ENCODE data around the gene KIRREL3. TPM values are rescaled to one million over a fixed set of nuclear protein-coding genes. Genes with fewer than 3 reads are reported as not detected.
"Not testable (repeated sequence)": the region's sequence is repeated elsewhere in the genome, so short reads cannot be mapped to it uniquely, and the experiment has no call there.

The KIRREL3 gene
- total RNA-seq, 1 donor from 2014 or later, result 0.82 TPM

GRCh38 chr11:126396965-126397364 is 603.6 kb downstream of the KIRREL3 start:
- Mint-ChIP-seq H3K4me1 (peaks cover 28% of the 10 kb centered on the region), H3K27me3 (ENCODE audit: low read depth) (no peaks in the 10 kb centered on the region), H3K9me3 (peaks cover 2% of the 10 kb centered on the region), H3K4me3 (no peak overlapping the region), H3K27ac (ENCODE audit: unreplicated experiment) (no peak overlapping the region), H3K36me3 (ENCODE audit: low read depth) (peaks cover 2% of the 10 kb centered on the region)
- DNase-seq (ENCODE audit: low read depth, low spot score), result no peak
- no peak for TF ChIP-seq CTCF (conservative IDR thresholded peaks at IDR 0.05)

- H3K27ac Mint-ChIP-seq (ENCODE audit: unreplicated experiment); DNase-seq (ENCODE audit: low read depth, low spot score); H3K9me3 Mint-ChIP-seq; H3K36me3 Mint-ChIP-seq (ENCODE audit: low read depth); H3K4me3 Mint-ChIP-seq; H3K27me3 Mint-ChIP-seq (ENCODE audit: low read depth): not testable (repeated sequence)
- H3K4me1 Mint-ChIP-seq, result peaks cover 23% of the 10 kb centered on the region
Measured at GRCh38 chr11:126396266-126396665, 604.3 kb downstream of the KIRREL3 start.

- H3K9me3 Mint-ChIP-seq; H3K36me3 Mint-ChIP-seq (ENCODE audit: low read depth): not testable (repeated sequence)
Measured at GRCh38 chr11:126395784-126396183, 604.8 kb downstream of the KIRREL3 start.

GRCh38 chr11:126394634-126395072 is 605.9 kb downstream of the KIRREL3 start:
- not testable (repeated sequence) for H3K36me3 Mint-ChIP-seq (ENCODE audit: low read depth); H3K27ac Mint-ChIP-seq (ENCODE audit: unreplicated experiment); H3K9me3 Mint-ChIP-seq; DNase-seq (ENCODE audit: low read depth, low spot score); H3K4me3 Mint-ChIP-seq; H3K27me3 Mint-ChIP-seq (ENCODE audit: low read depth)
- H3K4me1 Mint-ChIP-seq, result peaks cover 20% of the 10 kb centered on the region

More at GRCh38 chr11:126395784-126396183, 604.8 kb downstream of the KIRREL3 start:
- not testable (repeated sequence) for H3K27me3 Mint-ChIP-seq (ENCODE audit: low read depth); H3K4me3 Mint-ChIP-seq; DNase-seq (ENCODE audit: low read depth, low spot score); H3K27ac Mint-ChIP-seq (ENCODE audit: unreplicated experiment)
- peaks cover 21% of the 10 kb centered on the region for H3K4me1 Mint-ChIP-seq

- Mint-ChIP-seq H3K4me1 (peaks cover 20% of the 10 kb centered on the region), H3K36me3 (ENCODE audit: low read depth) (peaks cover 2% of the 10 kb centered on the region), H3K4me3 (no peak overlapping the region), H3K9me3 (no peaks in the 10 kb centered on the region), H3K27ac (ENCODE audit: unreplicated experiment) (no peak overlapping the region), H3K27me3 (ENCODE audit: low read depth) (no peaks in the 10 kb centered on the region)
- no peak for TF ChIP-seq CTCF (conservative IDR thresholded peaks at IDR 0.05)
- DNase-seq (ENCODE audit: low read depth, low spot score), result no peak
Measured at GRCh38 chr11:126394036-126394435, 606.5 kb downstream of the KIRREL3 start.

GRCh38 chr11:126393143-126393542 is 607.4 kb downstream of the KIRREL3 start:
- no peaks in the 10 kb centered on the region for H3K9me3 Mint-ChIP-seq
- TF ChIP-seq CTCF (conservative IDR thresholded peaks at IDR 0.05), result no peak
- H3K4me3 Mint-ChIP-seq, result no peak overlapping the region
- H3K27me3 Mint-ChIP-seq (ENCODE audit: low read depth), result no peaks in the 10 kb centered on the region
- no peaks in the 10 kb centered on the region for H3K36me3 Mint-ChIP-seq (ENCODE audit: low read depth)
- no peak for DNase-seq (ENCODE audit: low read depth, low spot score)
- peak overlapping the region; percentile 50 for H3K27ac Mint-ChIP-seq (ENCODE audit: unreplicated experiment)
- H3K4me1 Mint-ChIP-seq, result peaks cover 20% of the 10 kb centered on the region

- H3K36me3 Mint-ChIP-seq (ENCODE audit: low read depth), result no peaks in the 10 kb centered on the region
- TF ChIP-seq CTCF (conservative IDR thresholded peaks at IDR 0.05), result no peak
- no peaks in the 10 kb centered on the region for H3K9me3 Mint-ChIP-seq
- H3K27ac Mint-ChIP-seq (ENCODE audit: unreplicated experiment), result peak overlapping the region; percentile 37
- H3K4me1 Mint-ChIP-seq, result peaks cover 20% of the 10 kb centered on the region
- no peak overlapping the region for H3K4me3 Mint-ChIP-seq
- DNase-seq (ENCODE audit: low read depth, low spot score), result no peak
- no peaks in the 10 kb centered on the region for H3K27me3 Mint-ChIP-seq (ENCODE audit: low read depth)
Measured at GRCh38 chr11:126392633-126393013, 607.9 kb downstream of the KIRREL3 start.

Data from neural crest cell (in vitro differentiated cells).